ENCODE results near the gene CACNA2D3. TPM values are rescaled to one million over a fixed set of nuclear protein-coding genes. Genes with fewer than 3 reads are reported as not detected.

Gene CACNA2D3
- polyA plus RNA-seq, 1 donor (not counting 4 experiments of a cell fraction or from before 2014, with no cell fraction given): 0.08 TPM

DNA sequence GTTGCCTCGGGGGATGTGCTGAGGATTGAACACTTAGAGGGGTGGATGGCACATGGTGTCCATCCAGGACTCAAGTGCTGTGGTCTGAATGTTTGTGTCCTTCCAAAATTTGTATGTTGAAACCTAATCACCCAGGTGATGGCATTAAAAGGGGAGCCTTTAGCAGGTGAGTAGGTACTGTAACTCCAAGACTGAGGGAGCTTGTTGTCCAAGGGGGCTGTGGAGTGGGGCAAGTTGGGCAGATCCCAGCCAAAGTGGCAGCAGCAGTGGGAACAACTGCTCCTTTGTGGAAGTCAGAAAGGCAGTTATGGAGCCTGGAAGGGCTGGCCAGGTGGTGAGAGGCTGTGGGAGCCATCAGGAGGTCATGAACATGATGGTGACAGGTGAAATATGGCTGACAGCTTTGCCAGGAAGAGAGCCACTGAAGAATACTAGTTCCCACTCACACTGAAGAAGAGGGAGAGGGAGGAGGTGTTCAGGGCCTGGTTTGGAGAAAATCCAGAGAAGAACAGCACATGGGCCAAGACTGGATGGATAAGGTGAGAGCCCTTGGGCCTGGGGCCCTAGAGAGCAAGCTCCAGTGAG is 385.6 kb downstream of the CACNA2D3 start:
- dilution Hi-C loops (cut with MboI; ENCODE audit: extremely low pct_ligation_motif_present, low sequenced_read_pairs): no loop called here
- Histone ChIP-seq H3K9ac (ENCODE audit: control insufficient read depth, extremely low read depth, insufficient read depth, low read length) (no peak overlapping the region), H3K4me2 (ENCODE audit: control insufficient read depth, extremely low read depth, insufficient read depth, low read depth, low read length) (no peak overlapping the region), H3K4me3 (ENCODE audit: control insufficient read depth in 2 of 3, extremely low read depth in 1 of 3, insufficient read depth in 2 of 3, low read depth in 1 of 3, low read length in 3 of 3) (no peak overlapping the region), H3K36me3 (ENCODE audit: control insufficient read depth in 2 of 2, extremely low read depth in 1 of 2, insufficient read depth in 2 of 2, low read length in 2 of 2) (no peaks in the 10 kb centered on the region), H3K27ac (ENCODE audit: control insufficient read depth, insufficient read depth, low read length) (no peak overlapping the region), H3K4me1 (ENCODE audit: control insufficient read depth, extremely low read depth, insufficient read depth, low read length) (no peaks in the 10 kb centered on the region), H3K79me2 (ENCODE audit: control insufficient read depth, insufficient read depth, low read length) (no peaks in the 10 kb centered on the region), H3K9me3 (ENCODE audit: control insufficient read depth, low read depth, low read length) (no peaks in the 10 kb centered on the region), H2AFZ (ENCODE audit: control insufficient read depth, low read length) (no peak overlapping the region), H4K20me1 (ENCODE audit: control insufficient read depth, extremely low read depth, insufficient read depth, low read length) (no peaks in the 10 kb centered on the region), H3K9me1 (ENCODE audit: control insufficient read depth, extremely low read depth, insufficient read depth, low read length) (no peaks in the 10 kb centered on the region), H3K27me3 (ENCODE audit: control insufficient read depth, extremely low read depth, insufficient read depth, low read length) (no peaks in the 10 kb centered on the region)
- TF ChIP-seq EZH2 (IDR thresholded peaks at IDR 0.05; ENCODE audit: low read length): no peak
- TF ChIP-seq, protein P1, sequence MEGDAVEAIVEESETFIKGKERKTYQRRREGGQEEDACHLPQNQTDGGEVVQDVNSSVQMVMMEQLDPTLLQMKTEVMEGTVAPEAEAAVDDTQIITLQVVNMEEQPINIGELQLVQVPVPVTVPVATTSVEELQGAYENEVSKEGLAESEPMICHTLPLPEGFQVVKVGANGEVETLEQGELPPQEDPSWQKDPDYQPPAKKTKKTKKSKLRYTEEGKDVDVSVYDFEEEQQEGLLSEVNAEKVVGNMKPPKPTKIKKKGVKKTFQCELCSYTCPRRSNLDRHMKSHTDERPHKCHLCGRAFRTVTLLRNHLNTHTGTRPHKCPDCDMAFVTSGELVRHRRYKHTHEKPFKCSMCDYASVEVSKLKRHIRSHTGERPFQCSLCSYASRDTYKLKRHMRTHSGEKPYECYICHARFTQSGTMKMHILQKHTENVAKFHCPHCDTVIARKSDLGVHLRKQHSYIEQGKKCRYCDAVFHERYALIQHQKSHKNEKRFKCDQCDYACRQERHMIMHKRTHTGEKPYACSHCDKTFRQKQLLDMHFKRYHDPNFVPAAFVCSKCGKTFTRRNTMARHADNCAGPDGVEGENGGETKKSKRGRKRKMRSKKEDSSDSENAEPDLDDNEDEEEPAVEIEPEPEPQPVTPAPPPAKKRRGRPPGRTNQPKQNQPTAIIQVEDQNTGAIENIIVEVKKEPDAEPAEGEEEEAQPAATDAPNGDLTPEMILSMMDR (optimal IDR thresholded peaks at IDR 0.05 in 1 of 3, IDR thresholded peaks at IDR 0.05 in 1 of 3, conservative IDR thresholded peaks at IDR 0.05 in 1 of 3; ENCODE audit: extremely low read depth in 1 of 3, insufficient read depth in 2 of 3, low read length in 3 of 3): no peak
- FAIRE-seq (no peak), DNase-seq (ENCODE audit: low read depth, low spot score) (no peak)

DNA sequence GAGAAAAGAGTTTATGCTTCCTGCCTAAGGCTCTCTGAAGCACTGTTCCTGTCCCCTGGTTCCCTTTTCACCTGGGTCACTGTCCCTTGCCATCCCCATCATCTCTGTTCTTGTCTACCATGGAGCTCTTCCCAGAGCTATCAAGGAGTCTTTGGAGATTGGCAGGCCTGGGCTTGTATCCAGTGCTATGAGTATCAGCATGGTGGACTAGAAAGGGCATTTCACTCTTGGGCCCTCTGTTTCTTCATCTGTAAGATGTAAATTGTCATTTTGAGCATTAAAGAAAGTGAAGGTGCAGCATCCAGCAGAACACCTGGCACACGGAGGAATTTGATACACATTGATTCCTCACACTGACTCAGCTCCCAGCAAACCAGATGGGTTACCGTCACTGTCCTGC is 388.2 kb downstream of the CACNA2D3 start:
- Histone ChIP-seq H3K27ac (ENCODE audit: control insufficient read depth, insufficient read depth, low read length) (no peak overlapping the region), H3K4me3 (ENCODE audit: control insufficient read depth in 2 of 3, extremely low read depth in 1 of 3, insufficient read depth in 2 of 3, low read depth in 1 of 3, low read length in 3 of 3) (no peak overlapping the region), H3K4me2 (ENCODE audit: control insufficient read depth, extremely low read depth, insufficient read depth, low read depth, low read length) (no peak overlapping the region), H3K27me3 (ENCODE audit: control insufficient read depth, extremely low read depth, insufficient read depth, low read length) (no peaks in the 10 kb centered on the region), H3K36me3 (ENCODE audit: control insufficient read depth in 2 of 2, extremely low read depth in 1 of 2, insufficient read depth in 2 of 2, low read length in 2 of 2) (no peaks in the 10 kb centered on the region), H3K4me1 (ENCODE audit: control insufficient read depth, extremely low read depth, insufficient read depth, low read length) (no peaks in the 10 kb centered on the region), H3K79me2 (ENCODE audit: control insufficient read depth, insufficient read depth, low read length) (no peaks in the 10 kb centered on the region), H4K20me1 (ENCODE audit: control insufficient read depth, extremely low read depth, insufficient read depth, low read length) (no peaks in the 10 kb centered on the region), H3K9me1 (ENCODE audit: control insufficient read depth, extremely low read depth, insufficient read depth, low read length) (no peaks in the 10 kb centered on the region), H2AFZ (ENCODE audit: control insufficient read depth, low read length) (no peak overlapping the region), H3K9ac (ENCODE audit: control insufficient read depth, extremely low read depth, insufficient read depth, low read length) (no peak overlapping the region), H3K9me3 (ENCODE audit: control insufficient read depth, low read depth, low read length) (no peaks in the 10 kb centered on the region)
- no peak for FAIRE-seq
- dilution Hi-C loops (cut with MboI; ENCODE audit: extremely low pct_ligation_motif_present, low sequenced_read_pairs): no loop called here
- TF ChIP-seq, protein P1 (optimal IDR thresholded peaks at IDR 0.05 in 1 of 3, IDR thresholded peaks at IDR 0.05 in 1 of 3, conservative IDR thresholded peaks at IDR 0.05 in 1 of 3; ENCODE audit: extremely low read depth in 1 of 3, insufficient read depth in 2 of 3, low read length in 3 of 3): no peak
- TF ChIP-seq EZH2 (IDR thresholded peaks at IDR 0.05; ENCODE audit: low read length): no peak
- no peak for DNase-seq (ENCODE audit: low read depth, low spot score)
